Osteoblast (primary cell): Measurements from ENCODE around the gene LIMK1. TPM values are rescaled to one million over a fixed set of nuclear protein-coding genes. Genes with fewer than 3 reads are reported as not detected.
"Not testable (repeated sequence)": the region's sequence is repeated elsewhere in the genome, so short reads cannot be mapped to it uniquely, and the experiment has no call there.

ENCODE experiments used
- DNase-seq: peaks from one replicate; pipeline ENCODE4 v3.0.0; 2011; ENCODE audit warnings: low spot score, mixed read lengths; ENCODE audit not compliant: insufficient read length; ENCODE audit errors: missing footprints
- H2AFZ ChIP-seq: 2 replicates; pipeline ENCODE4 v1.6.0; 2011; ENCODE audit warnings: mild to moderate bottlenecking, low read length
- H3K27ac ChIP-seq: 2 replicates; pipeline ENCODE4 v1.5.1; 2011; ENCODE audit warnings: mild to moderate bottlenecking, low read depth, low read length, moderate library complexity
- H3K27me3 ChIP-seq: 2 replicates; pipeline ENCODE4 v1.6.0; 2012; ENCODE audit warnings: mild to moderate bottlenecking, control low read depth, inconsistent platforms, low read length, moderate library complexity; ENCODE audit not compliant: insufficient read depth
- H3K36me3 ChIP-seq: 2 replicates; pipeline ENCODE4 v1.5.1; 2011; ENCODE audit warnings: mild to moderate bottlenecking, low read length, control low read depth, moderate library complexity; ENCODE audit not compliant: insufficient read depth
- H3K4me1 ChIP-seq: 2 replicates; pipeline ENCODE4 v1.5.1; 2011; ENCODE audit warnings: mild to moderate bottlenecking, low read length, control low read depth, moderate library complexity; ENCODE audit not compliant: insufficient read depth
- H3K4me2 ChIP-seq: 2 replicates; pipeline ENCODE4 v1.6.0; 2011; ENCODE audit warnings: mild to moderate bottlenecking, low read length; ENCODE audit not compliant: insufficient read depth
- H3K4me3 ChIP-seq: fragments of 200-600 bp; sonication (generic); 3 replicates; pipeline ENCODE4 v1.5.1; 2012; ENCODE audit warnings: mild to moderate bottlenecking, low read length, inconsistent platforms; ENCODE audit not compliant: insufficient read depth
- H3K79me2 ChIP-seq: 2 replicates; pipeline ENCODE4 v1.6.0; 2012; ENCODE audit warnings: mild to moderate bottlenecking, low read length, control low read depth, inconsistent platforms; ENCODE audit not compliant: insufficient read depth
- H3K9me3 ChIP-seq: 2 replicates; pipeline ENCODE4 v1.5.1; 2011; ENCODE audit warnings: low read depth, low read length, control low read depth
- H4K20me1 ChIP-seq: 2 replicates; pipeline ENCODE4 v1.6.0; 2012; ENCODE audit warnings: mild to moderate bottlenecking, low read length, control low read depth; ENCODE audit not compliant: insufficient read depth
- total RNA-seq: library from RNA; depleted of rRNA; stranded (reverse); fragments of >200 nt; gene quantifications from 2 replicates; pipeline ENCODE4 v1.2.3, GENCODE V29; 2012
- TF ChIP-seq, protein P1 (sequence below): IDR thresholded peaks from 2 replicates; pipeline ENCODE4 v1.5.1; 2011; ENCODE audit warnings: mild to moderate bottlenecking, low read depth, low read length, moderate library complexity; ENCODE audit errors: extremely low read depth

Gene LIMK1
- total RNA-seq, 1 donor, result 46.7 TPM

DNA sequence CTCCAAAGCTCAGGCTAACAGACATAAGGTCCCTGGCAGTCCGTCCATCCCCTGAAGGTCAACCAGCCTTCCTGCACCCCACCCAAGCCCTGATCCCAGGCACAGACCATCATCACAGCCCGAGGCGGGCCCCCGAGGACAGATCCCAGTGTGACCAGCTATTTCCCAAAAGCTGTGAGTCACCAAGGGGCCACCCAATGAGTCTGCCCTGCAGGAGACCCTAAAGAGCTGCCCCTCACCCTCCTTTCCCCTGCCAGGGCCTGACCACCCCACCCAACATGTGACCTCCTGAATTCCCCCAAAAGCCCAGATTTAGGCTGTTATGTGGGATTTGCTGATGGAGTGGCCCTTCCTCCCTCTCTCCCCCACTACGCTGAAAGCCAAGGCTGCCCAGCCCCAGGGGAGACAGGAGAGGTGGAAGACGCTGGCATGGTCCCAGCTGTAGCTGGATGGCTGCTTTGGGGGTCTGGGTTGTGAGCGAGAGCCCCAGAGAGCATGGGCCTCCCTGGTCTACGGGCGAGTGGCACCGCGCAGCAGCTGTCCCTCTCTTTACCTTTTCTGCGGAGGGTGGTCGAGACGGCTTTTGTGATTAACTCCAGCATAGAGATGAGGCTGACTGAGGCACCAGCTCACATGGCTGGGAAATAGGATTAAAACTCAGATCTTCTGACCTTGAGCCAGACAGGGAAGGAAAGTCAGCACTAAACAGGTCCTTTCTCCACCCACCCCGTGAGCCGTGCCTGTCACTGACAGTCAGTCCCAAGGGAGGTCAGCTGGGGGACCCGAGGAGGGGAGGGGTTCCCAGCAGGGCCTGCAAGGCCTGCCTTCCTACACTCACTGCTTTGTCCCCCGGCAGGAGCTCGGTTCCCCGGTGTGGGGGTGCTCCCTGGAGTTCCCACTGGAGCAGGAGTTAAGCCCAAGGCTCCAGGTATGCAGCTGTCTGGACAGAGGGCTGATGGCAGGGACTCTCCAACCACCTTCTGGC is 38.9 kb upstream of the LIMK1 start:
- no peak overlapping the region for H3K27ac ChIP-seq
- no peaks in the 10 kb centered on the region for H3K4me1 ChIP-seq
- no peak overlapping the region for H2AFZ ChIP-seq
- peak; percentile 83 for DNase-seq
- no peaks in the 10 kb centered on the region for H4K20me1 ChIP-seq
- H3K9me3 ChIP-seq, result no peaks in the 10 kb centered on the region
- no peak overlapping the region for H3K4me2 ChIP-seq
- TF ChIP-seq, protein P1, sequence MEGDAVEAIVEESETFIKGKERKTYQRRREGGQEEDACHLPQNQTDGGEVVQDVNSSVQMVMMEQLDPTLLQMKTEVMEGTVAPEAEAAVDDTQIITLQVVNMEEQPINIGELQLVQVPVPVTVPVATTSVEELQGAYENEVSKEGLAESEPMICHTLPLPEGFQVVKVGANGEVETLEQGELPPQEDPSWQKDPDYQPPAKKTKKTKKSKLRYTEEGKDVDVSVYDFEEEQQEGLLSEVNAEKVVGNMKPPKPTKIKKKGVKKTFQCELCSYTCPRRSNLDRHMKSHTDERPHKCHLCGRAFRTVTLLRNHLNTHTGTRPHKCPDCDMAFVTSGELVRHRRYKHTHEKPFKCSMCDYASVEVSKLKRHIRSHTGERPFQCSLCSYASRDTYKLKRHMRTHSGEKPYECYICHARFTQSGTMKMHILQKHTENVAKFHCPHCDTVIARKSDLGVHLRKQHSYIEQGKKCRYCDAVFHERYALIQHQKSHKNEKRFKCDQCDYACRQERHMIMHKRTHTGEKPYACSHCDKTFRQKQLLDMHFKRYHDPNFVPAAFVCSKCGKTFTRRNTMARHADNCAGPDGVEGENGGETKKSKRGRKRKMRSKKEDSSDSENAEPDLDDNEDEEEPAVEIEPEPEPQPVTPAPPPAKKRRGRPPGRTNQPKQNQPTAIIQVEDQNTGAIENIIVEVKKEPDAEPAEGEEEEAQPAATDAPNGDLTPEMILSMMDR, result no peak
- H3K79me2 ChIP-seq, result no peaks in the 10 kb centered on the region
- no peak overlapping the region for H3K4me3 ChIP-seq
- H3K27me3 ChIP-seq, result no peaks in the 10 kb centered on the region
- H3K36me3 ChIP-seq, result no peaks in the 10 kb centered on the region

DNA sequence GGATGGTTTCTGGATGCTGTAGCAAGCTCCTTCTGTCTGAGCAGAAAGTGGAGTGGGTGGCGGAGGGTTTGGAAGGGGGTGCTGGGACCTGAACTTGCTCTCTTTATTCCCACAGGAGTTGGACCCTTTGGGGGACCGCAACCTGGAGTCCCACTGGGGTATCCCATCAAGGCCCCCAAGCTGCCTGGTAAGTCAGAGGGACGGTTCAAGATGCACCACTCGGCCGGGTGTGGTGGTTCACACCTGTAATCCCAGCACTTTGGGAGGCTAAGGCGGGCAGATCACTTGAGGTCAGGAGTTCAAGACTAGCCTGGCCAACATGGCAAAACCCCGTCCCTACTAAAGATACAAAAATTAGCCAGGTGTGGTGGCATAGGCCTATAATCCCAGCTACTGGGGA is 37.0 kb upstream of the LIMK1 start:
- H3K79me2 ChIP-seq, H3K4me3 ChIP-seq, H2AFZ ChIP-seq, DNase-seq, H3K27me3 ChIP-seq, H3K4me2 ChIP-seq, H3K9me3 ChIP-seq, H3K27ac ChIP-seq, H3K4me1 ChIP-seq, H4K20me1 ChIP-seq, H3K36me3 ChIP-seq: not testable (repeated sequence)

DNA sequence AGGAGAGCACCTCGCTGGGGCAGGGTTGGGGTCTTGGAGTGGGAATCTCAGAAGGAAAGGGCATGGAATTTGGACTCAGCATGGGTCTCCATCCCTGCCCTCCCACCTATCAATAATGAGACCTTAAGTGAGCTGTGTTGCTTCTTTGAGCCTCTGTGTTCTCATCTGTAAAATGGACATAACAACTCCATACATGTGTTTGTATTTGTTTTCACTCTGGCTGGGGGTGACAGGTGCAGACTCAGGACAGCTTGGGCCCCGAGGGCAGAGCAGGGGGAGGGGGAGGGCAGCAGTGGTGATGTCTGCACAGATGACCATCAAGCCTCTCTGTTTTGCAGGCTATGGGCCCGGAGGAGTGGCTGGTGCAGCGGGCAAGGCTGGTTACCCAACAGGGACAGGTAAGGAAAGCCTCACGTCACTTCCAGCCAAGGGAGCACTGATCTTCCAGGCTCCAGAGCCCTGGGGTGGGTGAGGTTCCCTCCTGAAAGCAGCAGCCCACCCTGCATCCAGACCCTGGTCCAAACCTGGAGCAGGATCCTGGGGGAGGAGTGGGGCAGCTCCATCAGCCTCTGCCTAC is 35.7 kb upstream of the LIMK1 start:
- no peaks in the 10 kb centered on the region for H3K4me1 ChIP-seq
- no peaks in the 10 kb centered on the region for H3K36me3 ChIP-seq
- H3K27me3 ChIP-seq, result no peaks in the 10 kb centered on the region
- no peak overlapping the region for H3K27ac ChIP-seq
- H3K79me2 ChIP-seq, result no peaks in the 10 kb centered on the region
- TF ChIP-seq, protein P1, result no peak
- no peaks in the 10 kb centered on the region for H3K9me3 ChIP-seq
- DNase-seq, result peak; percentile 62
- H2AFZ ChIP-seq, result no peak overlapping the region
- H3K4me3 ChIP-seq, result no peak overlapping the region
- H4K20me1 ChIP-seq, result no peaks in the 10 kb centered on the region
- no peak overlapping the region for H3K4me2 ChIP-seq

DNA sequence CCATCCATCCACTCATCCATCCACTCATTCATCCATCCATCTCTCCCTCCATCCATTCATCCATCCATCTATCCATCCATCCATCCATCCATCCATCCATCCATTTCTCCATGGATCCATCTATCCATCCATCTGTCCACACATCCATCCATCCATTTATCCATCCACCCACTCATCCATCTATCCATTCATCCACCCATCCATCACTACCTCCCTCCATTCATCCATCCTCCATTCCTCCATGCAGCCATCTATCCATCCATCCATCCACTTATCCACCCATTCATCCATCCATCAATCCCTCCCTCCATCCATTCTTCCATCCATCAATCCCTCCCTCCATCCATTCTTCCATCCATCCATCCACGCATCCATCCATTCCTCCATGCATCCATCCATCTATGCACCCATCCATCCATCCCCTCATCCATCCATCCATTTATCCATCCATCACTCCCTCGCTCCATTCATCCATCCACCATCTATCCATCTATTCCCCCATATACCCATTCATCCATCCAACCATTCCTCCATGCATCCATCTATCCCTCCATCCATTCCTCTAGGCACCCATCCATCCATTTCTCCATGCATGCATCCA is 34.5 kb upstream of the LIMK1 start:
- Histone ChIP-seq H3K27ac (no peak overlapping the region), H3K4me3 (no peak overlapping the region)

More for the DNA sequence above, 34.5 kb upstream of the LIMK1 start:
- H3K9me3 ChIP-seq, result no peaks in the 10 kb centered on the region
- no peaks in the 10 kb centered on the region for H3K79me2 ChIP-seq
- no peak for DNase-seq
- no peaks in the 10 kb centered on the region for H3K36me3 ChIP-seq
- TF ChIP-seq, protein P1, result no peak
- H2AFZ ChIP-seq, result no peak overlapping the region
- no peaks in the 10 kb centered on the region for H3K4me1 ChIP-seq
- no peaks in the 10 kb centered on the region for H3K27me3 ChIP-seq
- H4K20me1 ChIP-seq, result no peaks in the 10 kb centered on the region
- H3K4me2 ChIP-seq, result no peak overlapping the region
